HuH-7.5 (cell line): Measurements from ENCODE around the gene CLK1.
"Not testable (repeated sequence)": the region's sequence is repeated elsewhere in the genome, so short reads cannot be mapped to it uniquely, and the experiment has no call there.

Experiments used
- DNase-seq: peaks from one replicate; pipeline ENCODE4 v3.0.0; 2011; ENCODE audit warnings: low spot score

The CLK1 gene

GRCh38 chr2:200864176-200865034, at the start of gene CLK1:
Gene CLK1 (minus strand): TSS chr2:200864658. CDS start chr2:200861862, 2,796 bp downstream.
- peak; percentile 76 for DNase-seq

- no peak for DNase-seq
Observed at GRCh38 chr2:200913654-200914053, 49.2 kb upstream of the CLK1 start.

DNA sequence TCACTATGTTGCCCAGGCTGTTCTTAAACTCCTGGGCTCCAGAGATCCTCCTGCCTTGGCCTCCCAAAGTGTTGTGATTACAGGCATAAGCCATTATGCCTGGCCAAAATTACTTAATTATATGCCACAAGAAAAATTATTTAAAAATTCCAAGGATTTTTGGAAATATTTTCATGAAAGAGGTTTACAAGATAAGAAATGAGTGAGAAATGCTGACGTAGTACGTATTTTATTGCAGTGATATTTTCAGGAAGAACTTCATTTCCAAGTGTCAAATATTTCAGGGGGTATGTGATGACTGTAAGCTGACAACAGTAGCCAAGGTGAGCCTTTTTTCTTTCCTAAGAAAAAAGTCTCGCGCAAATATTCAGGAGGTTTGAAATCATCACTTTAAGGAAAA, 45.5 kb upstream of the CLK1 start:
- no peak for DNase-seq

DNA sequence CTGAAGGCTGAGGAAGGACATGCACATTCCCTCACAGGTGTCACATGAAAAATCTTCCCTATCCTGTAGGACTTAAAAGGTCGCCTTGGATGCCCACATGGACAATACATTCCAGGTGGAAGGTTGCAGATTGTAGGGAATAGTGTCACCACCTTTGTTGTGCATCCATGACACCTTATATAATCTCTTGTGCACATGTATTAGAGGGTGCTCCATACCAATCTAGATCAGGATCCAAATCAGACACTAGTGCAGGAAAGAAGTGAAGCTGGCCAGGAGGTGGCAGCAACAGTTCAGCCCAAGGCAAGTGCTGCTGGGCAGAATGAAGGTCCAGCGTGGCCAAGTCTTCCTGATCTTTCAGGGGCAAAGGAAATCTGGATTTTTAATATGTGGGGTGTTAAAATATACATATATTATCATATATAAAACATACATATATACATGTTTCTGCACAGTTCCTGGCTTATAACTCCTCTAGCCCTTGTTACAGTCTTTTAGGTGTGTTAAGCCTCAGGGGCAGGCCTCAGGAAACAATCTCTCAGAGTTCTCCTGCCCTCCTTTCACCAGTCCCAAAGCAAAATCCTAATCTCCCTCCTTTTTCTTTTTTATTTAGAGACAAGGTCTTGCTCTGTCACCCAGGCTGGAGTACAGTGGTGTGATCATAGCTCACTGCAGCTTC, 41.3 kb upstream of the CLK1 start:
- DNase-seq: peak; percentile 41

DNA sequence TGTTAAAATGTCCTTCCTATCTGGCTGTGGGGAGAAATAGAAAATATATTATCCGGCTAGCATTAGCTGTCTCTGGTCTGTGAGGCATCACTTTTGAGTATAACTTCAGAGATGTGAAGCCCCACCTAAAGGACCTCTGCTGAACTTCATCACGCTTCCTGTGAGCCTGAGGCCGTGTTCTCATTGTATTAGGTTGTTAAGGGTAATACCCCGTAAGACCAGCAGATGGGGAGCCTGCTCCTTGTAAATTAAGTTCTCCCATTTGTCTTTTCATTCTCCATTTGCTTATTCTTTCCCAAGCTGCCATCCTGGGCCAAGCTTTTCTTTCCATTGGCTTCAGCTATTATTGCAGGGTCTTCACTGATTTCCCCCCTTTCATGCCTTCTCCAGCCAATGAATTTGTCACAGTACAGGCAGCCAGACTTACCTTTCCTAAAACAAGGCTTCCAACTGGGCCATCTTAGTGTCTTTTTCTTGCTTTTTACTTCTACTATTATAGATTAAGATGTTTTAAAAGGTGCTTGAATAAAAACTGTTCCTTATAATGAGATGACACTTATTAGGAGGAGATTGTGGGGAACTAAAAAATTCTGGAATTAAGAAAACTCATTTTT, 37.1 kb upstream of the CLK1 start:
- DNase-seq: peak; percentile 76

DNA sequence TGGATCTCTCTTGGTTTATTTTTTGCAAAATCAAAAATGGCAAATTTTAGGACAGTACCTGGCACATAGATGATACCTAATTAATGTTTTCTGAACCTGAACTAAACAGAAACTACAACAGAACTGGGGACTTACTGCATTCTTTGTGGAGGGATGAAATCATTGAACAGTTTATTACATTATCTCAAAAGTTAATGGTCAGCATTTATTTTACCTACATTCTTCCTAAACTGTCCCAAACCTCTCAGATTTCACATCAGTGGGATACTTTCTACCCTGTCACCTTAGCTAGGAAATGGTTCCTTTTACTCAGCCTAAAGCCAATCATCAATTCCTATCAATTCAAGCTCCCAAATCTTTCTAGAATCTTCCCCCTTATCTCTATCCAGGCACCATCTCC, 35.0 kb upstream of the CLK1 start:
- DNase-seq: no peak

DNA sequence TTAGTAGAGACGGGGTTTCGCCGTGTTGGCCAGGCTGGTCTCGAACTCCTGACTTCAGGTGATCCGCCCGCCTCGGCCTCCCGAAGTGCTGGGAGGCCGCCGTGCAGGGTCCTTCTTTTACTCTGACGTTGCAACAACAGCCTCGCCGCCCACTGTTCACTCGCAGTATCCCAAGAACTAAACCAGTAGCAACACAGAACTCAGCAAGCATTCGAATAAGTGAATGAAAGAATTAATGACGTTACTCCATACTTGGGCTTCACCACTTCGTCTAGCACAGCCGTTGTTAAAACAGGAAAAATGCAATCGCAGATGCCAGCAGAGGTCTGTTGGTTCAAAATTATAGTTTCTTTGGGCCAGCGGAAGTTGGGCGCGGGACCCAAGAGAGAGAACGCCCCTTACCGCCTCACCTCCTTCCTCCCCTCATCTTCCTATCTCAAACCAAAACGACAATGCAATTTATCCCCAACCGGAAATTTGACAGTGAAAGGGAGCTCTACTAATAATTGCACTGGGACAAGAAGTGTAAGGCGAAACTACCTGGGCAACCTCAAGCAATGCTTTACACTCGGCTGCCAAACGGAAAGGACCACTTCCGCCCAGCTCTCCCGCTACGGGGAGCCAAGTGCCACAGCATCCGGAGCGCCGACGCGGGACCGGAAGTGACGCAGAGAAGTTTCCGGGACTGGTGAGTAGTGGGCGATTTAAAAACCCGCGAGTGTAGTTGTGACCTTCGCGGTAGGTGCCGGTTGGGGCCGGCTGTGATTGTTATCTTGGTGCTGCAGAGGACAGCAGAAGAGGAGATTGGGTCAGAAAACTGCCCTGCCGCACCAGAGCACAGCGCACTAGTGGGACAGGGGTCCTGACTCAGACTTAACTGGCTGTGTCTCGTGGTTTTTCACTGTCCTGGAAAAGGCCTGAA, 24.5 kb upstream of the CLK1 start, which contains the start of the genes NIF3L1 and PPIL3:
Gene NIF3L1, plus strand, starts transcription at position 668 of the 922 bp plus-strand sequence. CDS start 2,573 bp downstream, outside the sequence.
Gene PPIL3, minus strand, starts transcription at position 374 of the 922 bp plus-strand sequence. CDS start 1,462 bp downstream, outside the sequence.
- DNase-seq: peak; percentile 63

DNA sequence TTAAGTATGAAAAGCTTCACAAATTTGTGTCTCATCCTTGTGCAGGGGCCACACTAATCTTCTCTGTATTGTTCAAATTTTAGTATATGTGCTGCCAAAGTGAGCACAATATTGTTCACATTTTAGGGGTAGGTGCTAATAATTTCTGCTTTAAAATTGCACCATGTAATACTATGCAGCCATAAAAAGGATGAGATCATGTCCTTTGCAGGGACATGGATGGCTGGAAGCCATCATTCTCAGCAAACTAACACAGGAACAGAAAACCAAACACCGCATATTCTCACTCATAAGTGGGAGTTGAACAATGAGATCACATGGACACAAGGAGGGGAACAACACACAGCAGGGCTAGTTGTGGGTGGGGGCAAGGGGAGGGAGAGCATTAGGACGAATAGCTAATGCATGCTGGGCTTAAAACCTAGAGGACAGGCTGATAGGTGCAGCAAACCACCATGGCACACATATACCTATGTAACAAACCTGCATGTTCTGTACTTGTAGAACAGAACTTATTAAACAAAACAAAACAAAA, 17.3 kb upstream of the CLK1 start:
- DNase-seq: not testable (repeated sequence)

- DNase-seq: no peak
Observed at GRCh38 chr2:200878289-200878880, 13.9 kb upstream of the CLK1 start.

DNA sequence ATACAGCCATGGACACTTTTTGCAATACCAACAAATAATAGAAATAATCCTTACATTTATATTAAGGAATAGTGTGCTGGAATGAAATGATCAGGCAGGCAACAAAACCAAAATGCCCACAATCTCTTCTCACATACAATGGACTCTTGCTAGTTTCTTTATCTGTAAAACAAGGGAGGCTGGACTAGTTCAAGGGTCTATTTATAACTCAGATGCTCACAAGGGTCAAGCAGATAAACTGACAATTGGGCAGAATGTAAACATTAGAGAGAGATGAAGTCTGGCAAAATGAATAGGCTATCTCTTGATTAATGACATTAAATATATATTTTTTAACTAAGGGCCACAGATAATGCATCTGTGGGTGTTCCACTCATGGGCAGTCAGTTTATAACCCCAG, 13.0 kb upstream of the CLK1 start:
- no peak for DNase-seq

GRCh38 chr2:200873560-200873959, 9.1 kb upstream of the CLK1 start:
- DNase-seq: no peak

DNA sequence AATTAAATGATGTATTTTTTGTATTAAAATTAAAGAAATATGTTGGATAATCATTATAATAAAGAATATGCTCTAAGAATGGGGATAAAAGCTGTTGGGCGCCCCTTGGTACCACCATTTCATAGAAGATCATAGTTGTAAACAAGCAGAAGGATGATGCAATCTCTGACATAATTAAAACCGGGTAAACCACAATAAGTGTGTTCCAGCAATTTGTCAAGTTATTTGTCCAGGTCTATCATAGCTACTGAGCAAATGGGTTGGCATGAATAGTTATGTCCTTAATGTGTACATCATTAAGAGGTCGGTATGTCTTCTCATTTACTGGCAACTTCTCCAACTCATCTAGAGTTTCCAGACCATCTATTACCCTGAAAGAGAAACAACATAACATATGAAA, 6.7 kb upstream of the CLK1 start:
- no peak for DNase-seq

- DNase-seq: no peak
Observed at GRCh38 chr2:200869014-200869413, 4.6 kb upstream of the CLK1 start.

DNA sequence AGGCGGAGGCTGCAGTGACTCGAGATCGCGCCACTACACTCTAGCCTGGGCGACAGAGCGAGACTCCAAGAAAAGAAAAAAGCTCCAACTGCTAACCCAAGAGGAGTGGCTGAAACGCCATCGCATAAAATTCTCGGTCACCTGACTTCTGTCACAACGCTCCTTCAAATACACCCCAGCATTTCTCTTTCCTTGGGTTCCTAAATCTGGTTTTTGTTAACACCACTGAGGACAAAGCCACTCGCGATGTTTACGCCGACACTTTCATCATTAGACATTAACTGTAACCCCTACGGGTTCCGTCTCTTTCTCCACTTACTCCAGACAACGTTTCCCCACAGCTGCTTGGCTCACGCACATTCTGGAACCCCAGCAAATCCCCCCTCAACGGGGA, 679 bp downstream of the CLK1 start:
- no peak for DNase-seq

DNA sequence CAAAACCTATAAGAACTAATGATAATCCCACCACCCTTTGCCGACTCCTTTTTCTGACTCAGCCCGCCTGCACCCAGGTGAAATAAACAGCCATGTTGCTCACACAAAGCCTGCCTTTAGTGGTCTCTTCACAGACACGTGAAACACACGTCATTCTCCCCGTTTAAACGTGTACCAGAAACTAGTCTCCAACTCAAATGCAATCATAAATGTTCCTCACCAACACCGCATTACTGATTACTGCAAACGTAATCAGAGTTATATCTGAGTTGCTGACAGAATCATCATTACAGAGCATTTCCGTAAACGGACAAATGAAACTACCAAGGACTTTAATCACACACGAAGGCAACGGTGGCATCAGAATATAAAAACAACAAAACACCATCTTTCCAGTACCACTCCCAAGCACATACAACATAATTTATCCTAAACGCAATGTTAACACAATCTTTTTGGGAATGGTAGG, 1.9 kb downstream of the CLK1 start:
- no peak for DNase-seq

DNA sequence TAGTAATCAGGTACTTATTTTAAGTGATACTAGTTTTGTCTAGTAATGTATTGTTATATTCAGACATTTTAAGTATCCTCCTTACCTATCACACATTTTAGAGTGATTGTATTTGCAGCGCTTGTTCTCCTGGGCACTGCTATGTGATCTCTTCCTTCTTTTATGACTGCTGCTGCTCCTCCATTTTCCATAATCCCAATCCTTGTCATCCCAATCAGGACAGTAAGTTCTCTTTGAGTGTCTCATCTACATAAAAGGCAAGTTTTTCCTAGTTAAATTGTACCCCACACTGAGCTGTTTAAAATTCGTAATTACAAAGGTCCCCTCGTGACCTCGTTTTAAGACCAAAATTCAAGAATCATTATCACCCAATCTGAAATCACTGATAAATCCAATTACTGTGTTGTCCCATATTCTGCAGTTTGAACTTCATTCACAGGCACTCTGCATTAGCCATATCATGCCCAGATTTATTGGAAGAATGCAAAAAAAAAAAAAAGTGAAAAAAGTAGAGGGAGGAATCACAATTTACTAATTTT, 2.8 kb downstream of the CLK1 start:
- no peak for DNase-seq

GRCh38 chr2:200860092-200860795, 4.2 kb downstream of the CLK1 start:
- no peak for DNase-seq

DNA sequence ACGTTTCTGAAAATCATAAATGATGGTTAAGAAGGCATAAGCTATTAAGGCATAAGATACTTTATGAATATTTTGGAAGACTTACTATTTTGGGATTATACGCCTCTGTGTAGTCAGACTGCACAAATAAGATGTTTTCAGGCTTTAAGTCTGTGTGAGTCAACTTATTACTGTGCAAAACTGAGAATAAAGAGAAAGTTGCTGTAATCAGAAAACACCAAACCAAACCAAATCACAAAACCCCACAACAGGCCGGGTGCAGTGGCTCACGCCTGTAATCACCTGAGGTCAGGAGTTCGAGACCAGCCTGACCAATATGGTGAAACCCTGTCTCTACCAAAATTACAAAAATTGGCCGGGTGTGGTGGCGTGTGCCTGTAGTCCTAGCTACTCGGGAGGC, 7.7 kb downstream of the CLK1 start:
- no peak for DNase-seq

DNA sequence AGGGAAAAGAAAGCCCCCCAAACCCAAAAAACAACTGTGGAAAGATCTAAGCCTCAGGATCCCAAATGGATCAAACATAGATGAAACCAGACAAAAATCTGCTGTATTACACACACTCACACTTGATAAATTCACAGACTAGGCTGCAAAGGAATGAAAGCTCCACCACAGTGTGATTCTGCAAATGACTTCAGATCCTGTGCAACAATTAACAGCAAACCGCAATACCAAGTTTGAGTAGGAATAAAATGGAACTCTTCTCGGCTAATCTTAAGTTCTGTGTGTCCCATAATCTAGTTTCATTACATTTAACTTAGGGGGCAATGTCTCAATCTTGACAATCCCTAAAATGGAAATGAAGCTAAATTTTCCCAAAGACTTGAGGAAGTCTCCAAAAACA, 11.9 kb downstream of the CLK1 start:
- no peak for DNase-seq
